GM18505 (cell line): Measurements from ENCODE around the gene PACS2.
A peak's percentile ranks its signal among the peaks of the same experiment; 100 is the strongest.
"Not testable (repeated sequence)": the region's sequence is repeated elsewhere in the genome, so short reads cannot be mapped to it uniquely, and the experiment has no call there.

Source experiments
- ATAC-seq: cut with Tn5 transposase; IDR thresholded peaks from one replicate; pipeline ENCODE4 v1.9.1; 2021; ENCODE audit not compliant: unreplicated experiment
- POLR2A ChIP-seq: IDR thresholded peaks from 4 replicates; pipeline ENCODE4 v1.6.1; 2011; ENCODE audit warnings: borderline replicate concordance; ENCODE audit not compliant: insufficient read depth, insufficient read length; ENCODE audit errors: extremely low read depth

The PACS2 gene

GRCh38 chr14:105314287-105315200, at the start of gene PACS2:
TSS of gene PACS2 (plus strand) at chr14:105314748. CDS start at chr14:105314919, 171 bp downstream.
- TF ChIP-seq POLR2A, result peak; percentile 28
- peak; percentile 56 for ATAC-seq

GRCh38 chr14:105267820-105268548, 46.6 kb upstream of the PACS2 start:
- no peak for ATAC-seq
- TF ChIP-seq POLR2A, result no peak

GRCh38 chr14:105268736-105269354, 45.7 kb upstream of the PACS2 start:
- TF ChIP-seq POLR2A, result no peak
- no peak for ATAC-seq

GRCh38 chr14:105269405-105269804, 45.1 kb upstream of the PACS2 start:
- TF ChIP-seq POLR2A, result no peak
- no peak for ATAC-seq

GRCh38 chr14:105271224-105271890, 43.2 kb upstream of the PACS2 start:
- ATAC-seq, result no peak
- TF ChIP-seq POLR2A, result no peak

GRCh38 chr14:105272623-105273022, 41.9 kb upstream of the PACS2 start:
- no peak for ATAC-seq
- no peak for TF ChIP-seq POLR2A

GRCh38 chr14:105273062-105273461, 41.5 kb upstream of the PACS2 start:
- ATAC-seq, result no peak
- no peak for TF ChIP-seq POLR2A

- TF ChIP-seq POLR2A, result no peak
- no peak for ATAC-seq
Measured at GRCh38 chr14:105274637-105275036, 39.9 kb upstream of the PACS2 start.

- TF ChIP-seq POLR2A, result no peak
- no peak for ATAC-seq
Measured at GRCh38 chr14:105275267-105275946, 39.1 kb upstream of the PACS2 start.

- not testable (repeated sequence) for ATAC-seq
Measured at GRCh38 chr14:105277448-105277847, 37.1 kb upstream of the PACS2 start.

- ATAC-seq, result no peak
- TF ChIP-seq POLR2A, result no peak
Measured at GRCh38 chr14:105279642-105280361, 34.7 kb upstream of the PACS2 start.

- TF ChIP-seq POLR2A, result no peak
- ATAC-seq, result no peak
Measured at GRCh38 chr14:105280525-105280924, 34.0 kb upstream of the PACS2 start.
